Measurements from ENCODE around the gene SNORC.

The SNORC gene

DNA sequence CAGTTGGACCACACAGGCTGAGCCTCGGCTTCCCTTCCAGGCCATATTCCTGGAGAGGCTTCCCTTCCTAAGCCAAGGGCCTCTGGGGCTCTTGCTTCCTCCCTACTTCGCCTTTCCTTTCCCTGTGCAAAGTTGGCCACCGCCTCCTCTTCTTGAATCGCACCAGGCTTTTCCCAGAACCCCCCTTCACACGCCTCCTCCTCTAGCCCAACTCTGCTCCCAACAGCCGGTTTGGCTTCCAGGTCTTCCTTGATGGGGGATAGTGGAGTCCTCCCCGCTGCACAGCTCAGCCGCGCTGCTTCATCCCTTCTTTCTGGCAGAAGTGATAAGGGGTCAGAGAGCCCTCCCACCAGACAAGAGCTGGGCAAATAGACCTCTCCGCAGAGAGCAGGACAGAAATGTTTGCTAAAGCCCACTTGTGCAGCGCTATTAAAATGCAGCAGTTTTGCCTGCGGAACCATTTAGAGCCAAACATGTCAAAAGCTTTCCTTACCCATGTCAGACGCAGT lies 56.4 kb downstream of the SNORC start:
- Histone ChIP-seq H3K9me3 (ENCODE audit: insufficient read depth, low read length) (no peaks in the 10 kb centered on the region), H3K36me3 (ENCODE audit: low read length) (no peaks in the 10 kb centered on the region), H3K27me3 (ENCODE audit: low read length) (no peaks in the 10 kb centered on the region), H3F3A (ENCODE audit: insufficient read depth) (no peaks in the 10 kb centered on the region), H3K9ac (ENCODE audit: low read length) (no peak overlapping the region), H3K4me2 (ENCODE audit: low read depth, low read length, poor library complexity, severe bottlenecking) (no peak overlapping the region), H3K4me3 (ENCODE audit: insufficient read depth, low read length, poor library complexity, severe bottlenecking) (no peak overlapping the region), H3K27ac (ENCODE audit: low read depth, low read length) (no peak overlapping the region), H3K79me2 (ENCODE audit: insufficient read depth, low read length) (no peaks in the 10 kb centered on the region), H4K20me1 (ENCODE audit: low read depth, low read length) (no peaks in the 10 kb centered on the region), H2AFZ (ENCODE audit: low read depth, low read length, severe bottlenecking) (no peak overlapping the region), H3K9me2 (replicated peaks; ENCODE audit: insufficient read depth, low read length) (no peaks in the 10 kb centered on the region)
- no peak for TF ChIP-seq EZH2phosphoT487 (conservative IDR thresholded peaks at IDR 0.05; ENCODE audit: low read length)
- TF ChIP-seq, protein P1, sequence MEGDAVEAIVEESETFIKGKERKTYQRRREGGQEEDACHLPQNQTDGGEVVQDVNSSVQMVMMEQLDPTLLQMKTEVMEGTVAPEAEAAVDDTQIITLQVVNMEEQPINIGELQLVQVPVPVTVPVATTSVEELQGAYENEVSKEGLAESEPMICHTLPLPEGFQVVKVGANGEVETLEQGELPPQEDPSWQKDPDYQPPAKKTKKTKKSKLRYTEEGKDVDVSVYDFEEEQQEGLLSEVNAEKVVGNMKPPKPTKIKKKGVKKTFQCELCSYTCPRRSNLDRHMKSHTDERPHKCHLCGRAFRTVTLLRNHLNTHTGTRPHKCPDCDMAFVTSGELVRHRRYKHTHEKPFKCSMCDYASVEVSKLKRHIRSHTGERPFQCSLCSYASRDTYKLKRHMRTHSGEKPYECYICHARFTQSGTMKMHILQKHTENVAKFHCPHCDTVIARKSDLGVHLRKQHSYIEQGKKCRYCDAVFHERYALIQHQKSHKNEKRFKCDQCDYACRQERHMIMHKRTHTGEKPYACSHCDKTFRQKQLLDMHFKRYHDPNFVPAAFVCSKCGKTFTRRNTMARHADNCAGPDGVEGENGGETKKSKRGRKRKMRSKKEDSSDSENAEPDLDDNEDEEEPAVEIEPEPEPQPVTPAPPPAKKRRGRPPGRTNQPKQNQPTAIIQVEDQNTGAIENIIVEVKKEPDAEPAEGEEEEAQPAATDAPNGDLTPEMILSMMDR (IDR thresholded peaks at IDR 0.05; ENCODE audit: insufficient read depth, low read length, poor library complexity, severe bottlenecking), result no peak

DNA sequence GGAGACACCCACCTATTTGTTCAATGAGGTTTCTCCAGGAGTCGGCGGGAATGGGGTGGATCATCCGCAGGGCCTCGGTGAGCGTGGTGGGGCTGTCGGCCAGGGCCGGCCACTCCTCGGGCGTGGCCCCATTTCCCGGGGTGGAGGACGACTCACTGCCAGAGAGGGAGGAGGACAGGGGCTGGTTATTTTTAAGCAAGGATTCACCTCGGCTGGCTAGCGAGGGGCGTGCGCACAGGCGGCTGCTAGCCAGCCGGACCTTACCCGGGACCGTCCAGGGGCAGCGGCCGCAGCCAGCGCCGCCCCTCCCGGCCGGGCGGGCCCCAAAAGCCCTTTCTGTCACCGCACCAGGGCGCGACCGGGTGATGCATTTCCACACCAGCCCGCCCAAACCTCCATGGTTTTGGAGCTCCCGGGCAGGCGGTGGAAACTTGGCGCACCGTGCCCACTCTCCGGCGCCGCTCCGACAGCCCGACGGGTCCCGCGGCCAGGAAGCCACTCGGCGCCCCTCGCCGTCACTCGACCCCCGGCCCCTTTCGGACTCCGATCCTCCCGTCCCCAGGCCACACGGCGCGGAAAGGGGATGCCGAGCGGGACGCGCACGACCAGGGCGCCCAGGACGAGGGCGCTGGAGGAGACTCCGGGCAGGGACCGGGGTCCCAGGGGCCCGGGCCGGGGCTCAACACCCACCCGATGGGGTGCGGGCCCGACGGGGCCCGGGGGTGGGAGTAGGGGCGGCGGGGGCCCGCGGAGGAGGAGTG lies 57.1 kb downstream of the SNORC start:
- Histone ChIP-seq H3K4me3 (ENCODE audit: insufficient read depth, low read length, poor library complexity, severe bottlenecking) (no peak overlapping the region), H3K36me3 (ENCODE audit: low read length) (no peaks in the 10 kb centered on the region), H3K27me3 (ENCODE audit: low read length) (no peaks in the 10 kb centered on the region), H3K4me2 (ENCODE audit: low read depth, low read length, poor library complexity, severe bottlenecking) (no peak overlapping the region), H3K79me2 (ENCODE audit: insufficient read depth, low read length) (no peaks in the 10 kb centered on the region), H2AFZ (ENCODE audit: low read depth, low read length, severe bottlenecking) (no peak overlapping the region), H3K27ac (ENCODE audit: low read depth, low read length) (no peak overlapping the region), H3F3A (ENCODE audit: insufficient read depth) (no peaks in the 10 kb centered on the region), H3K9me2 (replicated peaks; ENCODE audit: insufficient read depth, low read length) (no peaks in the 10 kb centered on the region), H3K9ac (ENCODE audit: low read length) (no peak overlapping the region), H4K20me1 (ENCODE audit: low read depth, low read length) (no peaks in the 10 kb centered on the region), H3K9me3 (ENCODE audit: insufficient read depth, low read length) (no peaks in the 10 kb centered on the region)
- TF ChIP-seq EZH2phosphoT487 (conservative IDR thresholded peaks at IDR 0.05; ENCODE audit: low read length), result no peak
- TF ChIP-seq, protein P1 (IDR thresholded peaks at IDR 0.05; ENCODE audit: insufficient read depth, low read length, poor library complexity, severe bottlenecking), result no peak

DNA sequence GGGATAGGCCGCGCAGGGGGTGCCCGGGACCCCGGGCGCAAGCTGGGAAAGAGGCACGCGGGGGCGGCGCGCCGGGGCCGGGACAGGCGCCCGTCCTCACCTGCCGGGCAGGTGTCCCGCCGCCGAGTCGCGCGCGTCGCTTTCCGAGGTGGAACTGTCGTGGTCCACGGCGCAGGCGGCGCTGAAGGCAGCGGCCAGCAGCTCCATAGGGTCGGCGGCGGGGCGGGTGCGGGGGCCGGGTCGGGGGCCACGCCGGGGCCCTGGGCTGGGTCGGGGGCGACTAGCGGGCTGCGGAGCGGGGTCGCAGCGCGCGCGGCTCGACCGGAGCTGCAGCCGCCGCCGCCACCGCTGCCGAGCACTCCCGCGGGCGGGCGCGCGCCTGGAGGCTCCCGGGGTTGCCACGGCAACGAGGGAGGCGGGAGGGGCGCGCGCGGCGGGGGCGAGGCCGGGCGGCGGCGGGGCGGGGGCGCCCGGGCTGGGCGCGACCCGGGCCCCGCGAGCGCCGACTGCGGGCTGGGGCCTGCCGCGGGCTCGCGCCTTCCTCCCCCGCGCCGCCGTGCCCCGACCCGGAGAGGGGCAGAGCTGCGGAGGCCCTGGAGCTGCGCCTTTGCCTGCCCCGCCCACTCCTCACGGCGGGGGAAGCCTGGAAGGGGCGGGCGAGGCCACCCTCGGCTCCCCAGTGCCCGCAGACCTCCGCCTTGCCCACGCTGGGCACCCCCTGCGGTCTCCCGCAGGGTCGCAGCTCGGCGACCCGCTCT lies 57.9 kb downstream of the SNORC start:
- Histone ChIP-seq H2AFZ (ENCODE audit: low read depth, low read length, severe bottlenecking) (no peak overlapping the region), H3K9ac (ENCODE audit: low read length) (no peak overlapping the region)

More for the DNA sequence above, 57.9 kb downstream of the SNORC start:
- H3K79me2 ChIP-seq (ENCODE audit: insufficient read depth, low read length), result no peaks in the 10 kb centered on the region
- no peaks in the 10 kb centered on the region for H3K9me2 ChIP-seq (replicated peaks; ENCODE audit: insufficient read depth, low read length)
- H3K27me3 ChIP-seq (ENCODE audit: low read length), result no peaks in the 10 kb centered on the region
- H3K36me3 ChIP-seq (ENCODE audit: low read length), result no peaks in the 10 kb centered on the region
- TF ChIP-seq EZH2phosphoT487 (conservative IDR thresholded peaks at IDR 0.05; ENCODE audit: low read length), result no peak
- TF ChIP-seq, protein P1 (IDR thresholded peaks at IDR 0.05; ENCODE audit: insufficient read depth, low read length, poor library complexity, severe bottlenecking), result no peak
- H3K27ac ChIP-seq (ENCODE audit: low read depth, low read length), result no peak overlapping the region
- H3K9me3 ChIP-seq (ENCODE audit: insufficient read depth, low read length), result no peaks in the 10 kb centered on the region
- no peak overlapping the region for H3K4me3 ChIP-seq (ENCODE audit: insufficient read depth, low read length, poor library complexity, severe bottlenecking)
- H4K20me1 ChIP-seq (ENCODE audit: low read depth, low read length), result no peaks in the 10 kb centered on the region
- no peak overlapping the region for H3K4me2 ChIP-seq (ENCODE audit: low read depth, low read length, poor library complexity, severe bottlenecking)
- H3F3A ChIP-seq (ENCODE audit: insufficient read depth), result no peaks in the 10 kb centered on the region

All from SU-DHL-6 (cell line).